Nephron progenitor cell (in vitro differentiated cells): Measurements from ENCODE around the gene SKOR1.

Experiments
- DNase-seq: peaks from one replicate; pipeline ENCODE4 v3.0.0; 2021
- H3K27ac Mint-ChIP-seq: 2 replicates; pipeline ENCODE4 v1.8.0; 2021; ENCODE audit warnings: mild to moderate bottlenecking, moderate library complexity, mixed read lengths
- H3K27me3 Mint-ChIP-seq: 2 replicates; pipeline ENCODE4 v1.8.0; 2021; ENCODE audit warnings: mild to moderate bottlenecking, low read depth, mixed read lengths; ENCODE audit not compliant: poor library complexity
- H3K36me3 Mint-ChIP-seq: 2 replicates; pipeline ENCODE4 v1.8.0; 2021; ENCODE audit warnings: low read depth, mixed read lengths
- H3K4me1 Mint-ChIP-seq: 2 replicates; pipeline ENCODE4 v1.8.0; 2021; ENCODE audit warnings: mixed read lengths
- H3K4me3 Mint-ChIP-seq: 2 replicates; pipeline ENCODE4 v1.8.0; 2021; ENCODE audit warnings: mild to moderate bottlenecking, moderate library complexity, mixed read lengths
- H3K9me3 Mint-ChIP-seq: 2 replicates; pipeline ENCODE4 v1.8.0; 2021; ENCODE audit warnings: mild to moderate bottlenecking, moderate library complexity, mixed read lengths
- TF ChIP-seq, protein P1 (sequence below): fragments of 200-600 bp; sonication (generic); IDR thresholded peaks from 2 replicates; pipeline ENCODE4 v1.5.0; 2021; ENCODE audit warnings: antibody characterized with exemption

Gene SKOR1

DNA sequence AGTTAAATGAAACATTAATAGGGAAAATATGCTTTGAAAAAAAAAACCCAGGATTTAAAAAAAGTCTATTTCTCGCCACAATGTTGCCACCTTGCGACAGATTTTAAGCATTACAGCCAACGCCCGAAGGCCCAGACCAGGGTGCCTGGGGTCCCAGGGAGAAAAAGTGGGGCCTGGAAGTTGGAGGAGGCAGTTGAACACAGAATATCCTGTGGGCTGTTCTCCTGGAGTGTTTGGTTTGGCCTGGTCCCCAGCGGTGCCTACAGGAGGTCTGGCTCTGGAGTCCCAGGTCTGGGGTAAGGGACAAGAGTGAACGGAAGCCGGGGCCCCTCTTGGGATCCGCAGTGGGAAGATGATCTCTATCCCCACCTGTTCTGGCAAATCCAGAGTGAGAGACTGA, 11.2 kb downstream of the SKOR1 start:
- no peak for DNase-seq
- Mint-ChIP-seq H3K27ac (no peak overlapping the region), H3K27me3 (peaks cover 86% of the 10 kb centered on the region), H3K4me1 (peaks cover 64% of the 10 kb centered on the region), H3K9me3 (peaks cover 3% of the 10 kb centered on the region), H3K4me3 (peak overlapping the region; percentile 75), H3K36me3 (no peaks in the 10 kb centered on the region)
- TF ChIP-seq, protein P1, sequence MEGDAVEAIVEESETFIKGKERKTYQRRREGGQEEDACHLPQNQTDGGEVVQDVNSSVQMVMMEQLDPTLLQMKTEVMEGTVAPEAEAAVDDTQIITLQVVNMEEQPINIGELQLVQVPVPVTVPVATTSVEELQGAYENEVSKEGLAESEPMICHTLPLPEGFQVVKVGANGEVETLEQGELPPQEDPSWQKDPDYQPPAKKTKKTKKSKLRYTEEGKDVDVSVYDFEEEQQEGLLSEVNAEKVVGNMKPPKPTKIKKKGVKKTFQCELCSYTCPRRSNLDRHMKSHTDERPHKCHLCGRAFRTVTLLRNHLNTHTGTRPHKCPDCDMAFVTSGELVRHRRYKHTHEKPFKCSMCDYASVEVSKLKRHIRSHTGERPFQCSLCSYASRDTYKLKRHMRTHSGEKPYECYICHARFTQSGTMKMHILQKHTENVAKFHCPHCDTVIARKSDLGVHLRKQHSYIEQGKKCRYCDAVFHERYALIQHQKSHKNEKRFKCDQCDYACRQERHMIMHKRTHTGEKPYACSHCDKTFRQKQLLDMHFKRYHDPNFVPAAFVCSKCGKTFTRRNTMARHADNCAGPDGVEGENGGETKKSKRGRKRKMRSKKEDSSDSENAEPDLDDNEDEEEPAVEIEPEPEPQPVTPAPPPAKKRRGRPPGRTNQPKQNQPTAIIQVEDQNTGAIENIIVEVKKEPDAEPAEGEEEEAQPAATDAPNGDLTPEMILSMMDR, result peak; percentile 91

DNA sequence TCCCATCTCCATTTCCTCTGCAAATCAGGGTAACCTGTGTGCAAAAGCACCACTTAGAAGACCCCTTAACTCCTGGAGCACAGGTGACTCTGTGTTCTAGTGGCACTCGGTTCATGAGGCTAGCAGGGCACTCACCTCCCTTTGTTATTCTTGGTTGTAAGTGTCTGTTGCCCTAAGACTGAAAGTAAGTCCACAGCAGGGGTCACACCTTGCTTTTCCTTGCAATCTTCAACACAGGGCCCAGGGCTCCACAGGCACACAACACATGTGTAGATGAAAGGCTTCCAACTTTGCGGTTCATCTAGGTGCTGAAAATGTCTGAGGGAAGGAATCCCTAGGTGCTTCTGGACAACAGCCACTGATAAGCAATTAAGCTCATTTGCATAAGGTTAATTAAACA, 11.6 kb downstream of the SKOR1 start:
- H3K4me1 Mint-ChIP-seq, result peaks cover 64% of the 10 kb centered on the region
- H3K9me3 Mint-ChIP-seq, result peaks cover 3% of the 10 kb centered on the region
- no peaks in the 10 kb centered on the region for H3K36me3 Mint-ChIP-seq
- no peak for DNase-seq
- no peak overlapping the region for H3K4me3 Mint-ChIP-seq
- H3K27ac Mint-ChIP-seq, result no peak overlapping the region
- peaks cover 82% of the 10 kb centered on the region for H3K27me3 Mint-ChIP-seq
- TF ChIP-seq, protein P1, result no peak

DNA sequence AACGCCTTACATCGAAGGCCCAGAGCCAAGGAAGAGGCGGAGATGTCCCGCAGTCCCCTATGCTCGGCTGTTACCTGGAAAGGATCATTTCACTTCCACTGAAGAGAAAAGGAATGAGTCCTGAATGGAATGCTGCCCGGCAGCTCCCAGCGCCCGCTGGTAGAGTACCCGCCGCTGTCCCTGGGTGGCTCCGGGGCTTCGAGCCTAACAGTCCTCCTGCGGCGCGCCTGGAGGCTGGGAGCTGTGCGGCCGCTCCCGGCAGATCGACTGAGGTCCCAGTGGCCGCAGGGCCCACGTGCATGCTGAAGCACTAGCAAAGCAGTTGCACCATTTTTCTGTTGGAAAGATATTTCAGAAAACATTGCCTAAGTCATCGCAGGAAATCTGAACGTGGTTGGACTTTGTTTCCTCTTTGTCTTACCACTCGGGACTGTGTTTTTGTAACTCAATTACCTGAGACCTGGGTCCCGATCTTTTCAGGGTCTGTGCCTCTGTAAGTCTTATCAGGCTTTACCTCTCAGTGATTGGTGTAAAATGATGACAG, 13.6 kb downstream of the SKOR1 start:
- H3K4me3 Mint-ChIP-seq, result peak overlapping the region; percentile 93
- peaks cover 62% of the 10 kb centered on the region for H3K27me3 Mint-ChIP-seq
- TF ChIP-seq, protein P1, result no peak
- H3K27ac Mint-ChIP-seq, result no peak overlapping the region
- no peaks in the 10 kb centered on the region for H3K36me3 Mint-ChIP-seq
- H3K4me1 Mint-ChIP-seq, result peaks cover 64% of the 10 kb centered on the region
- peak; percentile 71 for DNase-seq
- peaks cover 3% of the 10 kb centered on the region for H3K9me3 Mint-ChIP-seq

DNA sequence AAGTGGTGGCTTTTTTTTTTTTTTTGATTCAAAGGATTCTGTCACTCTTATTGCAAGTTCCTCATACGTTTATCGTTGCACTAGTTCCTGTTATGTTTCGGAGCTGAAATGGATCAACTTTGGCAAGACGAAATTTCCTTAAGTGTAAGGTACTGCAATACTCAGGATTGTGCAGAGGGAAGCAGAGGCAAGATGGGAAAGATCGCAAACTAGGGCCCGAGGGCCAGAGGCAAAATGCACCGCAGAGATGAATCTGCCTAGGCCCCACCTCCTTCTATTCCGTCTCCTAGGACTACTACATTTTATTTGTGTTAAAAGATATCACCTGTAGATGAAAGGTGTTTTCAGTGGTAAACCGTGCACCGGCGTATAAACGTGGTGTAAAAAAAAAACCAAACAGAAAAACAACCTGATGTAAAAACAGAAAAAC, 14.2 kb downstream of the SKOR1 start:
- no peak for DNase-seq
- H3K27me3 Mint-ChIP-seq, result peaks cover 56% of the 10 kb centered on the region

DNA sequence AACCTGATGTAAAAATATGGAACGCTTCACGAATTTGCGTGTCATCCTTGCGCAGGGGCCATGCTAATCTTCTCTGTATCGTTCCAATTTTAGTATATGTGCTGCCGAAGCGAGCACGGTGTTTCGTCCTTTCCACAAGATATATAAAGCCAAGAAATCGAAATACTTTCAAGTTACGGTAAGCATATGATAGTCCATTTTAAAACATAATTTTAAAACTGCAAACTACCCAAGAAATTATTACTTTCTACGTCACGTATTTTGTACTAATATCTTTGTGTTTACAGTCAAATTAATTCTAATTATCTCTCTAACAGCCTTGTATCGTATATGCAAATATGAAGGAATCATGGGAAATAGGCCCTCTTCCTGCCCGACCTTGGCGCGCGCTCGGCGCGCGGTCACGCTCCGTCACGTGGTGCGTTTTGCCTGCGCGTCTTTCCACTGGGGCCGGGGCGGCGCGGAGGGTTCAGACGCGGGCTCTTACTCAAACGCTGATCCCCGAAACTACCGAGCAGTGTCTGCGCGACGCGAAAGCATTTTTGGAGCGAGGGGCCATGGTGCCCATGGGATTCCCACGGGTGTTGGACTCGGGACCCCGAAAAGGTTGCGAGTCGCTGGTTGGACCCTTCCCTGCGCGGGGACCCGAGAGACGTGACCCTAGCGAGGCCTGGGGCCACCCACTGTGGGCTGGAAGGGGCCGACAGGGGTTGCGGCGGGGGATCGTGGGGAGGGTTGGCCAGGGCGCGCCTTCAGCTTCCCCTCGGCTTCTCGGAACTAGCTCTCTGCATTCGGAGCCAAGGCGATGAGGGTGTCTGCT, 14.8 kb downstream of the SKOR1 start, which contains the start of gene RNU6-1:
Gene RNU6-1 (minus strand): TSS at position 117 of the 820 bp plus-strand sequence.
- peaks cover 70% of the 10 kb centered on the region for H3K4me1 Mint-ChIP-seq
- H3K27ac Mint-ChIP-seq, result peak within 1 kb of the TSS; percentile 100
- TF ChIP-seq, protein P1, result no peak
- peak within 1 kb of the TSS; percentile 93 for H3K4me3 Mint-ChIP-seq
- peak; percentile 93 for DNase-seq
- no peaks in the 10 kb centered on the region for H3K36me3 Mint-ChIP-seq
- H3K9me3 Mint-ChIP-seq, result peaks cover 3% of the 10 kb centered on the region
- H3K27me3 Mint-ChIP-seq, result peaks cover 50% of the 10 kb centered on the region

More for the DNA sequence above, 14.2 kb downstream of the SKOR1 start:
- TF ChIP-seq, protein P1, result no peak
- peaks cover 3% of the 10 kb centered on the region for H3K9me3 Mint-ChIP-seq
- H3K36me3 Mint-ChIP-seq, result no peaks in the 10 kb centered on the region
- H3K4me3 Mint-ChIP-seq, result peak overlapping the region; percentile 93
- peak overlapping the region; percentile 100 for H3K27ac Mint-ChIP-seq
- peaks cover 64% of the 10 kb centered on the region for H3K4me1 Mint-ChIP-seq
